Endodermal cell (in vitro differentiated cells): Measurements from ENCODE around the gene TRAK1. TPM values are rescaled to one million over a fixed set of nuclear protein-coding genes. Genes with fewer than 3 reads are reported as not detected.
"Not testable (repeated sequence)": the region's sequence is repeated elsewhere in the genome, so short reads cannot be mapped to it uniquely, and the experiment has no call there.

ENCODE experiments used
- DNase-seq: peaks from one replicate; pipeline ENCODE4 v3.0.0-alpha.2; 2017
- H3K27ac ChIP-seq: 2 replicates; pipeline ENCODE4 v1.5.1; 2013; ENCODE audit warnings: mild to moderate bottlenecking, low read depth, low read length, moderate library complexity
- H3K27me3 ChIP-seq: 2 replicates; pipeline ENCODE4 v1.6.1; 2013; ENCODE audit warnings: mild to moderate bottlenecking, low read length, moderate library complexity; ENCODE audit not compliant: insufficient read depth, control insufficient read depth, poor library complexity, severe bottlenecking
- H3K36me3 ChIP-seq: 2 replicates; pipeline ENCODE4 v1.7.0; 2013; ENCODE audit warnings: mild to moderate bottlenecking, low read length, moderate library complexity; ENCODE audit not compliant: control insufficient read depth, insufficient read depth
- H3K4me1 ChIP-seq: one replicate; pipeline ENCODE4 v1.7.0; 2013; ENCODE audit warnings: low read length; ENCODE audit not compliant: control insufficient read depth, insufficient read depth
- H3K4me3 ChIP-seq: 2 replicates; pipeline ENCODE4 v1.5.1; 2013; ENCODE audit warnings: mild to moderate bottlenecking, low read length, moderate library complexity
- H3K9ac ChIP-seq: 2 replicates; pipeline ENCODE4 v1.6.1; 2013; ENCODE audit warnings: mild to moderate bottlenecking, low read length, moderate library complexity; ENCODE audit not compliant: poor library complexity, severe bottlenecking; ENCODE audit errors: extremely low read depth
- H3K9me3 ChIP-seq: 2 replicates; pipeline ENCODE4 v1.6.1; 2013; ENCODE audit warnings: mild to moderate bottlenecking, low read length, moderate library complexity; ENCODE audit not compliant: control insufficient read depth
- H3K27ac Mint-ChIP-seq: 2 replicates; pipeline ENCODE4 v1.8.0; 2020; ENCODE audit warnings: mixed read lengths
- H3K27me3 Mint-ChIP-seq: 2 replicates; pipeline ENCODE4 v1.8.0; 2021; ENCODE audit warnings: mild to moderate bottlenecking, mixed read lengths; ENCODE audit not compliant: insufficient read depth
- H3K36me3 Mint-ChIP-seq: 2 replicates; pipeline ENCODE4 v1.8.0; 2020; ENCODE audit warnings: low read depth, mixed read lengths
- H3K4me1 Mint-ChIP-seq: 2 replicates; pipeline ENCODE4 v1.8.0; 2020; ENCODE audit warnings: mixed read lengths
- H3K4me3 Mint-ChIP-seq: 2 replicates; pipeline ENCODE4 v1.8.0; 2020; ENCODE audit warnings: mild to moderate bottlenecking, moderate library complexity, mixed read lengths
- H3K9me3 Mint-ChIP-seq: 2 replicates; pipeline ENCODE4 v1.8.0; 2020; ENCODE audit warnings: mild to moderate bottlenecking, mixed read lengths
- CTCF ChIP-seq: fragments of 200-600 bp; sonication (generic); conservative IDR thresholded peaks from 2 replicates; pipeline ENCODE4 v1.5.0; 2021; ENCODE audit warnings: antibody characterized with exemption, mild to moderate bottlenecking
- WGBS, 2 experiments: methylation state at CpG; one replicate each; pipeline versions ENCODE4 v1.1.5 to v1.1.7; 2013; ENCODE audit warnings: missing lambda C conversion rate in 2 of 2, mixed read lengths in 1 of 2; ENCODE audit not compliant: insufficient coverage in 1 of 2, insufficient read length in 1 of 2; 5-methylcytosine and 5-hydroxymethylcytosine counted together
- total RNA-seq, 2 donors: library from RNA; stranded (reverse); fragmentation: NEBNext Ultra II Directional in 1 of 2; extraction: Animal tissue kit (Norgen Biotek cat#: 25700) in 1 of 2; gene quantifications; 2 replicates in 1 of 2; 3 replicates in 1 of 2; pipeline ENCODE4 v1.2.1, GENCODE V29; 2021

The TRAK1 gene
- total RNA-seq, 2 donors from 2014 or later, result 29.8 to 31.0 TPM

- 87 to 89% methylated on average over 4 to 6 of the region's 6 CpGs for WGBS, 2 experiments
- Mint-ChIP-seq H3K9me3 (peaks cover 24% of the 10 kb centered on the region), H3K27me3 (no peaks in the 10 kb centered on the region), H3K27ac (no peak overlapping the region), H3K36me3 (peaks cover 31% of the 10 kb centered on the region), H3K4me1 (peaks cover 2% of the 10 kb centered on the region), H3K4me3 (no peak overlapping the region)
- H3K36me3 ChIP-seq, result peaks cover 12% of the 10 kb centered on the region
- TF ChIP-seq CTCF, result no peak
- H3K4me1 ChIP-seq, result peaks cover 2% of the 10 kb centered on the region
- DNase-seq, result no peak
- H3K9ac ChIP-seq, result no peak overlapping the region
- no peaks in the 10 kb centered on the region for H3K27me3 ChIP-seq
- no peak overlapping the region for H3K27ac ChIP-seq
- H3K4me3 ChIP-seq, result no peak overlapping the region
- H3K9me3 ChIP-seq, result peaks cover 5% of the 10 kb centered on the region
These were observed 11.4 kb downstream of the TRAK1 start for GRCh38 chr3:42102571-42102970.

GRCh38 chr3:42103921-42104665 is 12.9 kb downstream of the TRAK1 start:
- H3K4me1 Mint-ChIP-seq, H3K9me3 ChIP-seq, DNase-seq, H3K4me3 Mint-ChIP-seq, H3K27me3 Mint-ChIP-seq, H3K9ac ChIP-seq, H3K27ac ChIP-seq, H3K4me3 ChIP-seq, H3K4me1 ChIP-seq, H3K27me3 ChIP-seq, H3K27ac Mint-ChIP-seq: not testable (repeated sequence)
- 94% methylated on average over 12 to 15 of the region's 15 CpGs for whole genome bisulfite sequencing, 2 experiments
- H3K36me3 Mint-ChIP-seq, result peaks cover 31% of the 10 kb centered on the region
- peaks cover 24% of the 10 kb centered on the region for H3K9me3 Mint-ChIP-seq
- H3K36me3 ChIP-seq, result peaks cover 12% of the 10 kb centered on the region

- not testable (repeated sequence) for H3K9ac ChIP-seq, H3K27ac ChIP-seq, H3K27me3 ChIP-seq, H3K4me3 ChIP-seq, H3K9me3 ChIP-seq, H3K4me1 Mint-ChIP-seq, H3K27ac Mint-ChIP-seq, H3K4me1 ChIP-seq, H3K27me3 Mint-ChIP-seq, DNase-seq, H3K4me3 Mint-ChIP-seq
- peaks cover 12% of the 10 kb centered on the region for H3K36me3 ChIP-seq
- WGBS, 2 experiments, result no CpG with 5 or more reads among the region's 2 CpGs
- Mint-ChIP-seq H3K9me3 (peaks cover 24% of the 10 kb centered on the region), H3K36me3 (peaks cover 31% of the 10 kb centered on the region)
These were observed 14.8 kb downstream of the TRAK1 start for GRCh38 chr3:42105994-42106393.

GRCh38 chr3:42106646-42107045 is 15.5 kb downstream of the TRAK1 start:
- no peak overlapping the region for H3K27ac ChIP-seq
- H3K4me3 Mint-ChIP-seq, result no peak overlapping the region
- H3K27ac Mint-ChIP-seq, result no peak overlapping the region
- no peak for DNase-seq
- H3K27me3 Mint-ChIP-seq, result no peaks in the 10 kb centered on the region
- H3K9me3 Mint-ChIP-seq, result peaks cover 24% of the 10 kb centered on the region
- H3K4me3 ChIP-seq, result no peak overlapping the region
- H3K9ac ChIP-seq, result no peak overlapping the region
- peaks cover 12% of the 10 kb centered on the region for H3K36me3 ChIP-seq
- no peaks in the 10 kb centered on the region for H3K4me1 ChIP-seq
- no peak for TF ChIP-seq CTCF
- peaks cover 5% of the 10 kb centered on the region for H3K9me3 ChIP-seq
- no peaks in the 10 kb centered on the region for H3K4me1 Mint-ChIP-seq
- peaks cover 31% of the 10 kb centered on the region for H3K36me3 Mint-ChIP-seq
- H3K27me3 ChIP-seq, result no peaks in the 10 kb centered on the region
